ENCODE data around the gene ZNF319.

ZNF319 gene

DNA sequence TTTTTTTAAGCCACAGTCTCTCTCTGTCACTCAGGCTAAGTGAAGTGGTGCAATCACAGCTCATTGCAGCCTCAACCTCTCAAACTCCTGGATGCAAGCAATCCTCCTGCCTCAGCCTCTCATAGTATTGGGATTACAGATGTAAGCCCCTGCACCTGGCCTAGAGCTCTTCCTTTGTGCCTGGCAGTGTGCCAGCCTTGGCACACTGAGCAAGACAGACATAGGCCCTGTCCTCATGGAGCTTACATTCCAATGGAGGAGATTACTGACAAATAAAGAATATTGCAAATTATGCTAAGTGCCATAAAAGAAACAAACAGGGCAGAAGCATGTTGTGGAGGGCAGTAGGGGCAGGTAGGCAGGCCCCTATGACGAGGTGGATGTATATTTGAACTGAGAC is 28.6 kb downstream of the ZNF319 start:
- no peak for DNase-seq

- DNase-seq: no peak
These were observed 29.5 kb downstream of the ZNF319 start, which contains the start of gene CNGB1 for GRCh38 chr16:57970970-57971369. Gene CNGB1, minus strand, starts transcription at chr16:57971128. Its CDS starts 3,842 bp downstream, at chr16:57967286.

GRCh38 chr16:57970319-57970718 is 30.2 kb downstream of the ZNF319 start:
- no peak for DNase-seq

- no peak for DNase-seq
These were observed 30.9 kb downstream of the ZNF319 start for GRCh38 chr16:57969451-57970123.

GRCh38 chr16:57967916-57968315 is 32.6 kb downstream of the ZNF319 start:
- no peak for DNase-seq

DNA sequence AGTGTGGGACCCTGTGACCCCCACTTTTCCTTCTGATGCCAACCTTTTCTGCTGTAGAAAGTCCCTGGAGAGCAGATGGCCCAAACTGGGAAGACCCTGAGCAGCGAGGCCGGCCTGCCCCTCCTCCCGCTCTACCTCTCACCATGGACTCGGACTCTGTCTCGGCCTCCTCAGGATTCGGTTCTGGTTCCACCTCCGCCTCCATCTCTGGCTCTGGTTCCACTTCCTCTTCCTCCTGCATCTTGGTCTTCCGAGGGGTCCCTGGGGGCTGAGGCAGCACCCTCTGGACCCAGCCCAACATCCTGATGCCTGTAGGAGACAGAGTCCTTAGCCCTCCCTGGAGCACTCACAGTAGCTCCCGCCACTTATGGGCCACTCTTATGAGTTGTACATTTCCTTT is 33.5 kb downstream of the ZNF319 start:
- no peak for DNase-seq

- no peak for DNase-seq
These were observed 34.2 kb downstream of the ZNF319 start for GRCh38 chr16:57966204-57966771.

- DNase-seq: no peak
These were observed 36.2 kb downstream of the ZNF319 start for GRCh38 chr16:57964157-57964700.

- no peak for DNase-seq
These were observed 37.7 kb downstream of the ZNF319 start for GRCh38 chr16:57962756-57963155.

DNA sequence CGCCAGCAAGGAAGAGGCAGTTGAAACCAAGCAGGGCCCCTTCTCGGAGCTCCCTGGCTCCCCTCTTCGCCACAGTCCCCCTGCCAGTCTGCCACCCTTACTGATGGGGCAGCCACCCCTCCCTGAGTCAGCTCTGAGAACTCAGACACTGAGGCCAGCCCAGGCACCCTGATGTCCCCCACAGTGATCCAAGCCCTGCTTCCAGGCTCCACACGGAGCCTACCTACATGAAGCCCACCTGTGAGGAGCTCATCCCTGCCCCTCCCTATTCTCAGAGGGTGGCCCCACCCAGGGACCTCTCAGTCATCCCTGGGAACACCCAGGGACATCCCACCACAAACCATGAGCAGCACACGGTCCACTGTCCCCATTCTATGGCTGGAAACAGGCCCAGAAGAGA is 38.4 kb downstream of the ZNF319 start:
- no peak for DNase-seq

DNA sequence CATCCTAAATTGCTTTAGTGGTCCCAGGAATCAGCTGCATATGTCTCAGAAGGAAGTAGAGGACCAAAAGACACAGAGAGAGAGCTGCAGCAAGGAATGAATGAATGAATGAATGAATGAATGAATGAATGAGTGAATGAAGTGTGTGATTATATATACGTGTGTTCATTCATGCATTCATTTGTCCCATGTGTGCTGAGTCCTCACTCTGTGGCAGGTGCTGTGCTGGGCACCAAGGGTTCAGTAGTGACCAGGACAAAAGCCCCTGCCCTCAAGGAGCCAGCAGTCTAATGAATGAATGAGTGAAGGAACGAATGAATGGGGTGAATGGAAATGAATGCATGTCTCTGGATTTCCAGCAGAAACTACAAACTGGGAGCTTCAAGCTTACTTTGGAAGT is 38.9 kb downstream of the ZNF319 start:
- DNase-seq: no peak

DNA sequence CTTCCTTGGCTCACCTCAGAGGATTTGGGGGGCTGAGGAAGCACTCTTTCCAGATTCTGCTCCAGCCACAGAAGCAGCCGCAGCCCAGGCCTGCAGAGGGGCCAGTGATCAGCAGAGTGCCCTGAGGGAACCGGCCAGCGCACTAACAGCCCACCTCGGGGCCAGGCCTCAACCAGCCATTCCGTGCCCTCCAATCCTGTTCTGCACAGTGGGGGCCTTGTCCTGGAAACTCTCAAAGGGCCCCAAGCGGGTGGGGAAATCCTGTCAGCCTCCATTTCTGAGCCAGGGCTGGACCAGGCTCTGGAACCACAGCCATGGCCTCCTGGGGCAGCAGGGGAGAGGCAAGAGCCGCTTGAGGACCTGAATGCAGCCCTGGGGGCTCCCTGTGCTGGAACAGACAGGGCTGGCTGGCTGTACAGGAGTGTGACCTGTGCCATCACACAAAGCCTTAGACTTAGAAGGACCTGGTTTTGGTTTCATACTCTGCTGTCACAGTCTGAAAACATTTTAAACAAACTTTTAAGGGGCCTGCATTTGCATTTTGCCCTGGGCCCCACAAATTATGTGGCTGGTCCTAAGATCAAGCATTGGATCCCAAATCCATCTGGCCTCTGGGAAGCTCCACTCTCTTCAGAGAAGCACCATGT is 39.5 kb downstream of the ZNF319 start:
- no peak for DNase-seq

GRCh38 chr16:57960310-57960709 is 40.2 kb downstream of the ZNF319 start:
- DNase-seq: no peak

DNA sequence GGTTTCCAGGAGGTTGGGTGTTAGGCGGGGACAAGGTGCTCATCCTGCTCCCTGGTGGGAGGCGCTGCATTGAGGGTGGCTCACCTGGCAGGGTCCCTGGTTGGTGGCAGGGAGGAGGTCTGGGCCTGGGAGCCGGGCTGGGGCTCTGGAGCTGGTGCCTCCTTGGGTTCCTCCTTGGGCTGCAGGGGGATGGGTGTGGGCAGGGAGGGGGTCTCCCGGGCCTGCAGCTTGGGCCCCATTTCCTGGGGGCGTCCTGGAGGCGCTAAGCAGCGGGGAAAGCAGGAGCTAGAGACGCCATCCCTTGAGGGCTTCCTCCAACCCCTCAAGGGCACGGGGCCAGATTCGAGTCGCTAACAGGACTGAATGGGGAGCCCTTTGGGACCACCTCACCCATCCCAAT is 40.7 kb downstream of the ZNF319 start:
- no peak for DNase-seq

DNA sequence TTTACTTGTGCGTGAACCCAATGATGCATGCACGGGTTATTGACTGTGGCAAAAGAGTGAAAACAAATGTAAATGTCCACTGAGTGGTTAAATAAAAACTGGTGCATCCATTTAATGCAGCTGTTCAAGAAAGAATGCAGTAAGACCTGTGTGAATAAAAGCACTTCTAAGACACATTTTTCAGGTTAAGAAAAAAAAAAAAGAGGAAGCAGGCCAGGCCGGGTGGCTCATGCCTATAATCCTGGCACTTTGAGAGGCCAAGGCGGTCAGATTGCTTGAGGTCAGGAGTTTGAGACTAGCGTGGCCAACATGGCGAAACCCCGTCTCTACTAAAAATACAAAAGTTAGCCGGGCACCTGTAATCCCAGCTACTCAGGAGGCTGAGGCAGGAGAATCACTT is 41.4 kb downstream of the ZNF319 start:
- DNase-seq: no peak

DNA sequence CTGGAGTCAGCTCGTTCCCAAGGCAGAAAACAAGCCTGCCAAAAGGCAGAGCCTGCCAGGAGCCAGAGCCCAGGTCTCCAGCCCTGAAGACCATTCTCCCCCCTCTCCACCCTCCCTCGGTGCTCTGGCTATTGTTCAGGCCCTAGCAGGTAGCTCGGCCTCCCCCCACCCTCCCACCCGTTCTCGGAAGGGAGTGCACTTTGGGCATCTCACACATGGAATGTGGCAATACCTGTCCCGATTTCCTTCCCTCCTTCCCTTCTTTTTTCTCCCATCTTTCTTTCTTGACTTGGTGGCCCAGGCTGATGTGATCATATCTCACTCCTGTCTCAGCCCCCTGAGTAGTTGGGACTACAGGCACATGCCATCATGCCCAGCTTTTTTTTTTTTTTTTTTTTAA is 41.9 kb downstream of the ZNF319 start:
- DNase-seq: no peak

GRCh38 chr16:57957673-57958392 is 42.6 kb downstream of the ZNF319 start:
- no peak for DNase-seq

DNA sequence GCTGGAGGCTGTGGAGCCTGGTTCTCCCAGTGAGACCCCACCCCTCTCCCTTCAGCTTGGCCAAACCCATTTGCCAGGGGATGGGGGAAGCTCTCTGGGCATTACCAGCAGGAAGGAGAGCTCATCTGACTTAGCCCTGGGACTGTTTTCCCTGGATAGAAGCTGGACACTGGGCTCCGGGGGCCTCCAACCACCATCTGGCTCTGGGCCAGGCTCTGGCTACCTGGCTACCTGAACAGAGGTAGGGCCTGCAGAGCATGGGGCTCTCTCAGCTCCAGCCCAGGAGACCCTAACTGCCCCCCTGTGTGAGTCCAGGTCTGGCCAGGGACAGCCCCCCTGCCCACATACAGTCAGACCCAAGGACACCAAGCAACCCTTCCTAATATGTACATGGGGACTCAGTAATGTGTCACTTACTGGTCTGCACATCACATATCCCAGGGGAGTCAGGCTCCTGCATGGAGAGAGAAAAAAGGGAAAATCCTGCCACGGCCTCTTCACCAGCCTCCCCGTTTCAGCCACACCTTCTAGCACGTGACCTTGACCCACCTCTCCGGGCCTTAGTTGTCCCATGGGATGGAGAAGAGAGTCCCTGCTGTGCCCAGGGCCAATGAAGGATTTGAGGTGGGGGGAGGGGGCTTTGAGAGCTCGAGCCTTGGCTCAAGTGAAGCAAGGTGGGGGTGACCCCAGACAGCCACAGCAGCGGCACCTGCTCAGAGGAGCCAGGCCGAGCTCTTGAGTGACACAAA is 43.4 kb downstream of the ZNF319 start:
- no peak for DNase-seq

GRCh38 chr16:57956270-57956808 is 44.1 kb downstream of the ZNF319 start:
- no peak for DNase-seq

GRCh38 chr16:57955572-57956188 is 44.8 kb downstream of the ZNF319 start:
- DNase-seq: no peak

GRCh38 chr16:57953857-57954256 is 46.6 kb downstream of the ZNF319 start:
- no peak for DNase-seq

- DNase-seq: no peak
These were observed 47.6 kb downstream of the ZNF319 start for GRCh38 chr16:57952909-57953308.
